Upper lobe of right lung (tissue), 1 donor: ENCODE measurements around the gene DOCK1. TPM values are rescaled to one million over a fixed set of nuclear protein-coding genes. Genes with fewer than 3 reads are reported as not detected.

Experiments used
- ATAC-seq: fragments of 200-7000 bp; cut with Tn5 transposase; one replicate; pipeline ENCODE4 v1.9.1; 2020; ENCODE audit warnings: mild to moderate bottlenecking, moderate library complexity
- DNase-seq: peaks from one replicate; pipeline ENCODE4 v3.0.0-alpha.2; 2020
- H3K27ac ChIP-seq: fragments of 200-600 bp; one replicate; pipeline ENCODE4 v1.8.0; 2022
- H3K27me3 ChIP-seq: fragments of 200-600 bp; one replicate; pipeline ENCODE4 v1.8.0; 2022; ENCODE audit warnings: mild to moderate bottlenecking
- H3K36me3 ChIP-seq: fragments of 200-600 bp; one replicate; pipeline ENCODE4 v1.8.0; 2022
- H3K4me1 ChIP-seq: fragments of 200-600 bp; one replicate; pipeline ENCODE4 v1.8.0; 2022
- H3K4me3 ChIP-seq: fragments of 200-600 bp; one replicate; pipeline ENCODE4 v1.8.0; 2022; ENCODE audit warnings: mild to moderate bottlenecking
- H3K9me3 ChIP-seq: fragments of 200-600 bp; one replicate; pipeline ENCODE4 v1.8.0; 2022
- CTCF ChIP-seq: fragments of 200-600 bp; IDR thresholded peaks from one replicate; pipeline ENCODE4 v1.8.0; 2022; ENCODE audit warnings: antibody characterized with exemption
- intact Hi-C: fragments of 100-400 bp; cut with DNase I; formaldehyde crosslinking; loops from one replicate; pipeline ENCODE4 v1.11.0; 2022
- long read RNA-seq: library from polyadenylated mRNA; unstranded; transcript quantifications from one replicate; pipeline ENCODE4 v2.0.0, GENCODE V29; 2021
- total RNA-seq: library from RNA; stranded (reverse); fragmentation: NEBNext Ultra II Directional; extraction: Animal tissue kit (Norgen Biotek cat#: 25700); gene quantifications from one replicate; pipeline ENCODE4 v1.2.1, GENCODE V29; 2021
- donor health status: DM: no; HTN: yes; CAD: no; lungs with severe emphysema.

DOCK1 gene
- 46.4 TPM for total RNA-seq
- long read RNA-seq, full-length matches to known transcripts: 14 of 44 reads
- long read RNA-seq, partial matches to known transcripts: 12 of 44 reads
- long read RNA-seq, other reads (novel, unspliced or antisense): 18 of 44 reads

GRCh38 chr10:126904818-126905701 is at the start of gene DOCK1:
DOCK1 (plus strand) TSS chr10:126905428; CDS start chr10:126905518, 90 bp downstream.
- Histone ChIP-seq H3K4me3 (peak within 1 kb of the TSS; percentile 79), H3K9me3 (no peaks in the 10 kb centered on the region), H3K36me3 (no peaks in the 10 kb centered on the region), H3K4me1 (peaks cover 14% of the 10 kb centered on the region), H3K27ac (peak within 1 kb of the TSS; percentile 66), H3K27me3 (no peaks in the 10 kb centered on the region)
- DNase-seq (peak; percentile 88), ATAC-seq (peak; percentile 87)
- intact Hi-C loops: no loop called here
- TF ChIP-seq CTCF: no peak

GRCh38 chr10:126857178-126857806 is 47.9 kb upstream of the DOCK1 start:
- Histone ChIP-seq H3K4me3 (no peak overlapping the region), H3K36me3 (no peaks in the 10 kb centered on the region), H3K4me1 (no peaks in the 10 kb centered on the region), H3K27ac (no peak overlapping the region), H3K9me3 (no peaks in the 10 kb centered on the region), H3K27me3 (no peaks in the 10 kb centered on the region)
- no peak for TF ChIP-seq CTCF
- intact Hi-C loops: no loop called here
- DNase-seq (no peak), ATAC-seq (no peak)

DNA sequence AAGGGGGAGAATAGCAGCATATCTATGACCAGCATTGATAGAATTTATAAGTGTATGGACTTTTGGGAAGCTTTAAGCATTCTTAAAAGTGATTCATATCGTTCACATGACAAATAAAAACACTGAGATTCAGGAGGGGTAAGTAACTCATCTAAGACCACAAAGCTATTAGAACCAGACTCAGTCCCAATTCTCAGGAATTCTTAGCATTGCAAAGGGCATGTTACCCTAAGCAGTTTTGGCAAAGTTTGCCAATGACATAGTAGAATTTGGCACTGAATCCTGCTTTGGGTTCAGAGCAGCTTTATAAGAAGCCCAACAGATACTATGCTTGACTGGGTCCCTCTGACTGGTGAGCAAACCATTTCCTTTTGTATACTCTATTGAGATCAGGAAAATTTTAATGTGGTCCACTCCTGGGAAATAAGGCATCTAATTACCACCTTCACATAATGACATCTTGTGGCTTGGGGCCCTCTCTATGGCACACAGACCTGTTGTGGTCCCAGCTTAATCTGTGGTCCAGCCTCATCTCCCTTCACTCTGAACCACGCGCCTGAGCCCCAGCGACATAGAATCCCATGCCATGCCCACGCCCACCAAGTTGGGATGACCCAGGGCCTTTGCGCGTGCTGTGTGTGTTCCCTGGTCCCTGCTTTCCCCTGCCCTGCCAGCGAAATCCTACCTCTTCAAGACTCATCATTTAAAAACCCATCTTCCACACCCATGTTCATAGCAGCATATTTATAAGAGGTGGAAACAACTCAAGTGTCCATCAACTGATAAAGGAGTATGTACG is 37.5 kb upstream of the DOCK1 start:
- intact Hi-C loops: no loop called here
- Histone ChIP-seq H3K27me3 (no peaks in the 10 kb centered on the region), H3K4me1 (no peaks in the 10 kb centered on the region), H3K4me3 (no peak overlapping the region), H3K27ac (no peak overlapping the region), H3K9me3 (no peaks in the 10 kb centered on the region), H3K36me3 (no peaks in the 10 kb centered on the region)
- no peak for DNase-seq
- no peak for TF ChIP-seq CTCF
- ATAC-seq: no peak

- no peaks in the 10 kb centered on the region for H3K9me3 ChIP-seq
- DNase-seq (no peak), ATAC-seq (no peak)
- no peaks in the 10 kb centered on the region for H3K36me3 ChIP-seq
- no peaks in the 10 kb centered on the region for H3K27me3 ChIP-seq
- TF ChIP-seq CTCF: no peak
- no peak overlapping the region for H3K27ac ChIP-seq
- intact Hi-C loops: no loop called here
- no peak overlapping the region for H3K4me3 ChIP-seq
- no peaks in the 10 kb centered on the region for H3K4me1 ChIP-seq
These were observed 36.9 kb upstream of the DOCK1 start for GRCh38 chr10:126868371-126868770.

DNA sequence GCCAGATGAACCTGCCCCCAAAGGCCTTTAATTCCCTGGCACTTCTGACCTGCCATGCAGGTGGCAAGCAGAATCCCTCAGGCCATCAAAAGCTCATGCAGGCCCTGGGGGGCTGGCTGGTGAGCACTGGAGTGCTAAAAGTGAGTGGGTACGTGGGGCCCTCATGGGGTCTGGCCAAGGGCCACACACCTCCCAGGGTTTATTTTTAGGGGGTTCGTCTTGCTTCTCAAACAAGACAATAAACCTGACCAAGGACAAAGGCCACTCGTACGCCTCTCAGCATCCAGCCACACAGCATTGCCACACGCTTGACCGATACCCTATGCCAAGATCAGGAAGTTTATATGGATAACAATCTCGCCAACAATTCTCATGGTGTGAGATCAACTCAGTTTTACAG is 33.1 kb upstream of the DOCK1 start:
- no peaks in the 10 kb centered on the region for H3K27me3 ChIP-seq
- no peak for ATAC-seq
- intact Hi-C loops: no loop called here
- H3K27ac ChIP-seq: no peak overlapping the region
- H3K4me1 ChIP-seq: no peaks in the 10 kb centered on the region
- H3K9me3 ChIP-seq: no peaks in the 10 kb centered on the region
- H3K36me3 ChIP-seq: no peaks in the 10 kb centered on the region
- DNase-seq: no peak
- no peak overlapping the region for H3K4me3 ChIP-seq
- TF ChIP-seq CTCF: no peak
